Fibroblast of lung (primary cell): ENCODE results near the gene KLK6.

Experiments used
- EZH2 ChIP-seq: IDR thresholded peaks from 2 replicates; pipeline ENCODE4 v1.5.1; 2012; ENCODE audit warnings: low read length, control low read depth, mild to moderate bottlenecking; ENCODE audit errors: missing control alignments
- TF ChIP-seq, protein P1 (sequence below), 2 donors: IDR thresholded peaks in 1 of 2; conservative IDR thresholded peaks in 1 of 2; 1 replicate in 1 of 2; 2 replicates in 1 of 2; pipeline ENCODE4 v1.5.1; 2011 to 2012; ENCODE audit warnings: low read length in 2 of 2, control low read depth in 1 of 2, inconsistent platforms in 1 of 2, low read depth in 1 of 2, mild to moderate bottlenecking in 1 of 2

DNA sequence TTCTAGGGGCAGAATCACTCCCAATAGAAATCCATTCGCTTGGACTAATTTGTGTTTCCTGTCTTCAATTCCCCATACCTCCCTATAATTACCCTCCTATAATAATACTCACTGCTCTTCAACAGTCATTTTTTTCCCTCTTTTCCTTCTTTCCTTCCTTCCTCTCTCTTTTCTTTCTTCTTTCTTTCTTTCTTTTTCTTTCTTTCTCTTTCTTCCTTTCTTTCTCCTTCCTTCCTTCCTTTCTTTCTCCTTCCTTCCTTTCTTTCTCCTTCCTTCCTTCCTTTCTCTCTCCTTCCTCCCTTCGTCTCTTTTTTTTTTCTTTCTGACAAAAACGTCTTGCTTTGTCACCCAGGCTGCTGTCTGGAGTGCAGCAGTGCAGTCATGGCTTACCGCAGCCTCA lies 24.6 kb downstream of the KLK6 start:
- TF ChIP-seq, protein P1, sequence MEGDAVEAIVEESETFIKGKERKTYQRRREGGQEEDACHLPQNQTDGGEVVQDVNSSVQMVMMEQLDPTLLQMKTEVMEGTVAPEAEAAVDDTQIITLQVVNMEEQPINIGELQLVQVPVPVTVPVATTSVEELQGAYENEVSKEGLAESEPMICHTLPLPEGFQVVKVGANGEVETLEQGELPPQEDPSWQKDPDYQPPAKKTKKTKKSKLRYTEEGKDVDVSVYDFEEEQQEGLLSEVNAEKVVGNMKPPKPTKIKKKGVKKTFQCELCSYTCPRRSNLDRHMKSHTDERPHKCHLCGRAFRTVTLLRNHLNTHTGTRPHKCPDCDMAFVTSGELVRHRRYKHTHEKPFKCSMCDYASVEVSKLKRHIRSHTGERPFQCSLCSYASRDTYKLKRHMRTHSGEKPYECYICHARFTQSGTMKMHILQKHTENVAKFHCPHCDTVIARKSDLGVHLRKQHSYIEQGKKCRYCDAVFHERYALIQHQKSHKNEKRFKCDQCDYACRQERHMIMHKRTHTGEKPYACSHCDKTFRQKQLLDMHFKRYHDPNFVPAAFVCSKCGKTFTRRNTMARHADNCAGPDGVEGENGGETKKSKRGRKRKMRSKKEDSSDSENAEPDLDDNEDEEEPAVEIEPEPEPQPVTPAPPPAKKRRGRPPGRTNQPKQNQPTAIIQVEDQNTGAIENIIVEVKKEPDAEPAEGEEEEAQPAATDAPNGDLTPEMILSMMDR (conservative IDR thresholded peaks at IDR 0.05 in 1 of 2, IDR thresholded peaks at IDR 0.05 in 1 of 2; ENCODE audit: low read depth in 1 of 2, low read length in 2 of 2) = no peak
- no peak for TF ChIP-seq EZH2
